ENCODE data around the gene SLIT1.
"Not testable (repeated sequence)": the region's sequence is repeated elsewhere in the genome, so short reads cannot be mapped to it uniquely, and the experiment has no call there.

The SLIT1 gene

GRCh38 chr10:97103316-97104080 is 82.3 kb downstream of the SLIT1 start:
- no peak for DNase-seq

- DNase-seq = no peak
Measured at GRCh38 chr10:97102441-97102840, 83.3 kb downstream of the SLIT1 start.

- DNase-seq = no peak
Measured at GRCh38 chr10:97101166-97101940, 84.4 kb downstream of the SLIT1 start.

- DNase-seq = no peak
Measured at GRCh38 chr10:97100657-97101056, 85.1 kb downstream of the SLIT1 start.

- DNase-seq = no peak
Measured at GRCh38 chr10:97099868-97100267, 85.9 kb downstream of the SLIT1 start.

GRCh38 chr10:97099089-97099488 is 86.7 kb downstream of the SLIT1 start:
- DNase-seq = no peak

GRCh38 chr10:97097084-97097433 is 88.7 kb downstream of the SLIT1 start:
- DNase-seq = no peak

- DNase-seq = peak; percentile 33
Measured at GRCh38 chr10:97096261-97097083, 89.3 kb downstream of the SLIT1 start.

GRCh38 chr10:97095701-97096260 is 90.0 kb downstream of the SLIT1 start:
- DNase-seq = peak; percentile 37

- DNase-seq = no peak
Measured at GRCh38 chr10:97090644-97091043, 95.1 kb downstream of the SLIT1 start.

GRCh38 chr10:97090035-97090434 is 95.7 kb downstream of the SLIT1 start:
- DNase-seq = no peak

- DNase-seq = no peak
Measured at GRCh38 chr10:97089209-97089870, 96.4 kb downstream of the SLIT1 start.

GRCh38 chr10:97087296-97087695 is 98.5 kb downstream of the SLIT1 start:
- no peak for DNase-seq

GRCh38 chr10:97086530-97086929 is 99.2 kb downstream of the SLIT1 start:
- no peak for DNase-seq

- no peak for DNase-seq
Measured at GRCh38 chr10:97083228-97083829, 102.4 kb downstream of the SLIT1 start.

GRCh38 chr10:97082575-97082974 is 103.2 kb downstream of the SLIT1 start:
- not testable (repeated sequence) for DNase-seq

GRCh38 chr10:97081621-97082235 is 104.0 kb downstream of the SLIT1 start:
- DNase-seq = peak; percentile 65

GRCh38 chr10:97080051-97080776 is 105.5 kb downstream of the SLIT1 start:
- no peak for DNase-seq

- no peak for DNase-seq
Measured at GRCh38 chr10:97079448-97079847, 106.3 kb downstream of the SLIT1 start.

- DNase-seq = no peak
Measured at GRCh38 chr10:97078938-97079445, 106.8 kb downstream of the SLIT1 start.
